HCT116 (cell line): ENCODE measurements around the gene SYT9. TPM values are rescaled to one million over a fixed set of nuclear protein-coding genes. Genes with fewer than 3 reads are reported as not detected.

ENCODE experiments used
- ATAC-seq: fragments of 200-7000 bp; cut with Tn5 transposase; 2 replicates; pipeline ENCODE4 v1.9.1; 2020; ENCODE audit warnings: mild to moderate bottlenecking, moderate library complexity
- Bru-seq: library from RNA; stranded (reverse); fragments of 400-500 nt; gene quantifications from one replicate; lab custom pipeline; 2021; lab: Mats Ljungman, UMichigan
- BruChase-seq, 2 experiments: library from RNA; stranded (reverse); fragments of 400-500 nt; gene quantifications; one replicate each; lab custom pipeline; 2021; lab: Mats Ljungman, UMichigan
- BruUV-seq: library from RNA; stranded (reverse); fragments of 400-500 nt; replicated peaks from 2 replicates; lab custom pipeline; 2021; lab: Mats Ljungman, UMichigan
- CTCF ChIA-PET: fragments of 300-600 bp; sonication (Branson Sonifier 250); formaldehyde crosslinking; loops from one replicate; lab custom pipeline; 2021; ENCODE audit warnings: antibody characterized with exemption; lab: Charles Lee
- POLR2A ChIA-PET: fragments of 300-600, 350-600 bp; sonication (Branson Sonifier 250); formaldehyde crosslinking; loops from one replicate; lab custom pipeline; 2021; ENCODE audit warnings: antibody characterized with exemption; lab: Charles Lee
- RAD21 ChIA-PET, 2 experiments: fragments of 300-600 bp; sonication (Branson Sonifier 250); formaldehyde crosslinking; loops; one replicate each; lab custom pipeline; 2023; ENCODE audit warnings: low total read pairs in 2 of 2; ENCODE audit not compliant: uncharacterized antibody in 2 of 2, unreplicated experiment in 2 of 2, low non-redundant PET in 1 of 2; lab: Charles Lee
- DNase-seq: peaks from one replicate; pipeline ENCODE4 v3.0.0-alpha.2; 2010; ENCODE audit warnings: low read depth, low spot score
- H2AFZ ChIP-seq: fragments of 200-600 bp; shearing (Covaris generic), sonication (generic); 2 replicates; pipeline ENCODE4 v1.6.1; 2017; ENCODE audit warnings: low read depth, mixed run types, mixed read lengths, antibody characterized with exemption, low read length; ENCODE audit not compliant: poor library complexity, severe bottlenecking
- H3K27ac ChIP-seq: 2 replicates; pipeline ENCODE4 v1.5.1; 2012; ENCODE audit warnings: low read depth, low read length
- H3K27me3 ChIP-seq: fragments of 200-600 bp; sonication (generic); 2 replicates; pipeline ENCODE4 v1.6.1; 2016; ENCODE audit warnings: mixed run types, low read length, mixed read lengths; ENCODE audit not compliant: insufficient read depth
- H3K36me3 ChIP-seq, 2 experiments: fragments of 200-500 bp in 1 of 2; fragments of 200-600 bp in 1 of 2; sonication (Bioruptor generic) in 1 of 2; sonication (generic) in 1 of 2; 2 replicates each; pipeline versions ENCODE4 v1.5.1 to v1.6.1; 2014 to 2016; ENCODE audit warnings: low read length in 2 of 2, inconsistent platforms in 1 of 2, mixed read lengths in 1 of 2, mixed run types in 1 of 2; ENCODE audit not compliant: insufficient read depth in 2 of 2, control insufficient read depth in 1 of 2
- H3K4me1 ChIP-seq, 2 experiments: fragments of 200-600 bp in 1 of 2; sonication (generic) in 1 of 2; 2 replicates each; pipeline versions ENCODE4 v1.5.1 to v1.6.1; 2012 to 2017; ENCODE audit warnings: low read length in 2 of 2, inconsistent platforms in 1 of 2, mild to moderate bottlenecking in 1 of 2, mixed read lengths in 1 of 2, mixed run types in 1 of 2, moderate library complexity in 1 of 2; ENCODE audit not compliant: insufficient read depth in 2 of 2, control insufficient read depth in 1 of 2
- H3K4me2 ChIP-seq: fragments of 200-600 bp; sonication (generic); 2 replicates; pipeline ENCODE4 v1.6.1; 2017; ENCODE audit warnings: mixed run types, low read length, mixed read lengths
- H3K4me3 ChIP-seq, 2 experiments: fragments of 200-600 bp in 1 of 2; sonication (generic) in 1 of 2; replicated peaks in 1 of 2; 2 replicates each; pipeline ENCODE4 v1.5.1; 2011 to 2016; ENCODE audit warnings: low read length in 2 of 2, control low read depth in 1 of 2, low read depth in 1 of 2, mild to moderate bottlenecking in 1 of 2, mixed read lengths in 1 of 2, mixed run types in 1 of 2
- H3K79me2 ChIP-seq: fragments of 200-600 bp; sonication (generic); 2 replicates; pipeline ENCODE4 v1.6.1; 2017; ENCODE audit warnings: mild to moderate bottlenecking, mixed run types, low read length, moderate library complexity, mixed read lengths; ENCODE audit not compliant: insufficient read depth
- H3K9ac ChIP-seq: fragments of 200-600 bp; sonication (generic); 2 replicates; pipeline ENCODE4 v1.6.1; 2016; ENCODE audit warnings: low read length, mixed read lengths
- H3K9me2 ChIP-seq: fragments of 200-600 bp; sonication (generic), shearing (Covaris generic); 2 replicates; pipeline ENCODE4 v1.6.1; 2017; ENCODE audit warnings: mixed run types, mild to moderate bottlenecking, moderate library complexity; ENCODE audit not compliant: insufficient read depth
- H3K9me3 ChIP-seq, 2 experiments: fragments of 200-500 bp in 1 of 2; fragments of 200-600 bp in 1 of 2; sonication (Bioruptor generic) in 1 of 2; sonication (generic) in 1 of 2; 2 replicates each; pipeline ENCODE4 v1.6.1; 2014 to 2017; ENCODE audit warnings: low read length in 2 of 2, mixed read lengths in 2 of 2, inconsistent platforms in 1 of 2, low read depth in 1 of 2, mild to moderate bottlenecking in 1 of 2, mixed run types in 1 of 2, moderate library complexity in 1 of 2; ENCODE audit not compliant: control insufficient read depth in 1 of 2, insufficient read depth in 1 of 2
- H4K20me1 ChIP-seq: fragments of 200-600 bp; sonication (generic), shearing (Covaris generic); 2 replicates; pipeline ENCODE4 v1.6.1; 2017; ENCODE audit warnings: mixed run types, mild to moderate bottlenecking, moderate library complexity; ENCODE audit not compliant: insufficient read depth
- CBX3 ChIP-seq: IDR thresholded peaks from 2 replicates; pipeline ENCODE4 v1.6.1; 2012; ENCODE audit warnings: low read depth
- ELF1 ChIP-seq: IDR thresholded peaks from 2 replicates; pipeline ENCODE4 v1.6.1; 2012; ENCODE audit warnings: low read depth, borderline replicate concordance
- EZH2 ChIP-seq: fragments of 200-600 bp; sonication (generic); IDR thresholded peaks from 2 replicates; pipeline ENCODE4 v1.6.1; 2017; ENCODE audit warnings: antibody characterized with exemption, mixed run types
- EZH2phosphoT487 ChIP-seq: fragments of 200-600 bp; IDR thresholded peaks from 2 replicates; pipeline ENCODE4 v1.6.1; 2018; ENCODE audit warnings: antibody characterized with exemption, borderline replicate concordance
- POLR2A ChIP-seq: IDR thresholded peaks from 2 replicates; pipeline ENCODE4 v1.7.0; 2011; ENCODE audit warnings: borderline replicate concordance; ENCODE audit not compliant: insufficient read depth, insufficient read length; ENCODE audit errors: extremely low read depth
- POLR2AphosphoS5 ChIP-seq: IDR thresholded peaks from 2 replicates; pipeline ENCODE4 v1.6.1; 2011; ENCODE audit warnings: mild to moderate bottlenecking, low read depth, low read length, moderate library complexity
- SIN3A ChIP-seq: IDR thresholded peaks from 2 replicates; pipeline ENCODE4 v1.6.1; 2012; ENCODE audit warnings: low read depth
- SP1 ChIP-seq: IDR thresholded peaks from 2 replicates; pipeline ENCODE4 v1.6.1; 2012; ENCODE audit warnings: low read depth
- SRF ChIP-seq: IDR thresholded peaks from 2 replicates; pipeline ENCODE4 v1.6.1; 2012; ENCODE audit warnings: low read depth
- TCF7L2 ChIP-seq: IDR thresholded peaks from 2 replicates; pipeline ENCODE4 v1.7.0; 2011; ENCODE audit warnings: borderline replicate concordance, inconsistent platforms; ENCODE audit not compliant: insufficient read depth, insufficient read length; ENCODE audit errors: extremely low read depth
- intact Hi-C: fragments of 100-400 bp; cut with micrococcal nuclease; formaldehyde crosslinking; loops from 2 replicates; pipeline ENCODE4 v1.10.0; 2022
- long read RNA-seq: library from polyadenylated mRNA; unstranded; transcript quantifications from one replicate; pipeline ENCODE4 v2.0.0, GENCODE V29; 2021; ENCODE audit not compliant: unreplicated experiment
- polyA plus RNA-seq: library from polyadenylated mRNA; unstranded; fragments of >200 nt; gene quantifications from 2 replicates; pipeline ENCODE4 v1.2.1, GENCODE V29; 2012; ENCODE audit warnings: missing spikeins
- total RNA-seq: library from RNA; stranded (reverse); gene quantifications from one replicate; pipeline ENCODE4 v1.2.1, GENCODE V29; 2021; ENCODE audit not compliant: unreplicated experiment
- TF ChIP-seq, protein P1 (sequence below): IDR thresholded peaks from 2 replicates; pipeline ENCODE4 v1.6.1; 2012
- TF ChIP-seq, protein P2 (sequence below): IDR thresholded peaks from 2 replicates; pipeline ENCODE4 v1.6.1; 2012; ENCODE audit warnings: low read depth
- TF ChIP-seq, protein P3 (sequence below): IDR thresholded peaks from 2 replicates; pipeline ENCODE4 v1.6.1; 2012

The SYT9 gene, protein sequence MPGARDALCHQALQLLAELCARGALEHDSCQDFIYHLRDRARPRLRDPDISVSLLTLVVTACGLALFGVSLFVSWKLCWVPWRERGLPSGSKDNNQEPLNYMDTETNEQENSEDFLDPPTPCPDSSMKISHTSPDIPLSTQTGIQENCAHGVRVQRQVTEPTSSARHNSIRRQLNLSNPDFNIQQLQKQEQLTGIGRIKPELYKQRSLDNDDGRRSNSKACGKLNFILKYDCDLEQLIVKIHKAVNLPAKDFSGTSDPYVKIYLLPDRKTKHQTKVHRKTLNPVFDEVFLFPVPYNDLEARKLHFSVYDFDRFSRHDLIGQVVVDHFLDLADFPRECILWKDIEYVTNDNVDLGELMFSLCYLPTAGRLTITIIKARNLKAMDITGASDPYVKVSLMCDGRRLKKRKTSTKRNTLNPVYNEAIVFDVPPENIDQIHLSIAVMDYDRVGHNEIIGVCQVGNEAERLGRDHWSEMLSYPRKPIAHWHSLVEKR
- total RNA-seq (not detected), Bru-seq, nascent RNA (percentile 7 among the genes with signal in this experiment), BruChase-seq, experiment 1, labeled RNA remaining after a 6-hour chase (percentile 5 among the genes with signal in this experiment), BruChase-seq, experiment 2, labeled RNA remaining after a 2-hour chase (percentile 6 among the genes with signal in this experiment)
- polyA plus RNA-seq = not detected in 2 replicates
- long read RNA-seq = 0 reads

DNA sequence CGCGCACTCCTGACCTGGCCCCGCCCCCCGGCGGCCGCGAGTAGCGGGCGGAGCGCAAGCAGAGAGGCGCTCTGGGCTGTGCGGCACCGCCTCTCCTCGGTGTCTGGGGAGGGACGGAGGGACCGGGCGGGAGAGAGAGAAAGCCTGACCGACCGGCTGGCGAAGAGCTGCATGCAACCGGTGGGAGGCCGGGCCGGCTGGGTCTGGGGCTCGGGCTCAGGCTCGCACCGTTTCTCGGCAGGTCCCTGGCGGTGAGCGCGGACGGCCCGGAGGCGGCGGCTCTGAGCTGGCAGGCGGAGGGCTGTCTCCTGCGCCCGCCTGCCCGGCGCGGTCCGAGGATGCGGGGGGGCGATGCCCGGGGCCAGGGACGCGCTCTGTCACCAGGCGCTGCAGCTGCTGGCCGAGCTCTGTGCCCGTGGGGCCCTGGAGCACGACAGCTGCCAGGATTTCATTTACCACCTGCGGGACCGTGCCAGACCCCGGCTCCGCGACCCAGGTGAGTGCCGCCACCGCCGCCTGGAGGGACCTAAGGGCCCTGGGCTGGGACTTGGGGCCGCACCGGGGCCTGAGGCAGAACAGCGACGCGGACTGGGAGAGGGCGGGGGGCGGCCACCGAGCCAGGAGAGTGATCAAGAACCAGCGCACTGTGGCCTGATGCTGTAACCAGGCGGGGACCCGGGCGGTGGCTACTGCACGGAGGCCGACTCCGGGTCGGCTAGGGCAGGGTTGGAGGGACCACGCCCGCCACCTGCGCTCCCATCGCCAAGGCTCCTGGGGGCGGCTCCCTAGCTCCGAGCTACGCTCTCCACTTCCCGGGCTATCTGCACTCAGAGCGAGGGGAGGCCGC lies at the start of gene SYT9:
Gene SYT9, plus strand, starts transcription at position 69 of the 847 bp plus-strand sequence. Its CDS starts 283 bp downstream, at position 352.
- ATAC-seq (no peak), DNase-seq (no peak)
- Histone ChIP-seq H3K4me2 (no peak within 1 kb of the TSS), H2AFZ (no peak within 1 kb of the TSS), H3K9ac (no peak within 1 kb of the TSS), H3K27ac (no peak within 1 kb of the TSS), H3K9me3 (no peaks in the 10 kb centered on the region), H3K27me3 (peaks cover 22% of the 10 kb centered on the region; the same call in 1 of the 2 replicates), H3K4me1 (no peaks in the 10 kb centered on the region), H3K4me3 (no peak within 1 kb of the TSS), H3K79me2 (no peaks in the 10 kb centered on the region), H4K20me1 (no peaks in the 10 kb centered on the region), H3K9me2 (no peaks in the 10 kb centered on the region), H3K36me3 (no peaks in the 10 kb centered on the region)
- CTCF ChIA-PET = no interaction called here
- intact Hi-C loops = no loop called here
- TF ChIP-seq ELF1 (no peak), SIN3A (no peak), SP1 (no peak), CBX3 (no peak), POLR2AphosphoS5 (no peak), SRF (no peak), EZH2phosphoT487 (no peak), EZH2 (no peak), POLR2A (no peak), TCF7L2 (no peak)
- TF ChIP-seq, protein P1, sequence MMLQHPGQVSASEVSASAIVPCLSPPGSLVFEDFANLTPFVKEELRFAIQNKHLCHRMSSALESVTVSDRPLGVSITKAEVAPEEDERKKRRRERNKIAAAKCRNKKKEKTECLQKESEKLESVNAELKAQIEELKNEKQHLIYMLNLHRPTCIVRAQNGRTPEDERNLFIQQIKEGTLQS = no peak
- TF ChIP-seq, protein P2, sequence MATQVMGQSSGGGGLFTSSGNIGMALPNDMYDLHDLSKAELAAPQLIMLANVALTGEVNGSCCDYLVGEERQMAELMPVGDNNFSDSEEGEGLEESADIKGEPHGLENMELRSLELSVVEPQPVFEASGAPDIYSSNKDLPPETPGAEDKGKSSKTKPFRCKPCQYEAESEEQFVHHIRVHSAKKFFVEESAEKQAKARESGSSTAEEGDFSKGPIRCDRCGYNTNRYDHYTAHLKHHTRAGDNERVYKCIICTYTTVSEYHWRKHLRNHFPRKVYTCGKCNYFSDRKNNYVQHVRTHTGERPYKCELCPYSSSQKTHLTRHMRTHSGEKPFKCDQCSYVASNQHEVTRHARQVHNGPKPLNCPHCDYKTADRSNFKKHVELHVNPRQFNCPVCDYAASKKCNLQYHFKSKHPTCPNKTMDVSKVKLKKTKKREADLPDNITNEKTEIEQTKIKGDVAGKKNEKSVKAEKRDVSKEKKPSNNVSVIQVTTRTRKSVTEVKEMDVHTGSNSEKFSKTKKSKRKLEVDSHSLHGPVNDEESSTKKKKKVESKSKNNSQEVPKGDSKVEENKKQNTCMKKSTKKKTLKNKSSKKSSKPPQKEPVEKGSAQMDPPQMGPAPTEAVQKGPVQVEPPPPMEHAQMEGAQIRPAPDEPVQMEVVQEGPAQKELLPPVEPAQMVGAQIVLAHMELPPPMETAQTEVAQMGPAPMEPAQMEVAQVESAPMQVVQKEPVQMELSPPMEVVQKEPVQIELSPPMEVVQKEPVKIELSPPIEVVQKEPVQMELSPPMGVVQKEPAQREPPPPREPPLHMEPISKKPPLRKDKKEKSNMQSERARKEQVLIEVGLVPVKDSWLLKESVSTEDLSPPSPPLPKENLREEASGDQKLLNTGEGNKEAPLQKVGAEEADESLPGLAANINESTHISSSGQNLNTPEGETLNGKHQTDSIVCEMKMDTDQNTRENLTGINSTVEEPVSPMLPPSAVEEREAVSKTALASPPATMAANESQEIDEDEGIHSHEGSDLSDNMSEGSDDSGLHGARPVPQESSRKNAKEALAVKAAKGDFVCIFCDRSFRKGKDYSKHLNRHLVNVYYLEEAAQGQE = no peak
- TF ChIP-seq, protein P3, sequence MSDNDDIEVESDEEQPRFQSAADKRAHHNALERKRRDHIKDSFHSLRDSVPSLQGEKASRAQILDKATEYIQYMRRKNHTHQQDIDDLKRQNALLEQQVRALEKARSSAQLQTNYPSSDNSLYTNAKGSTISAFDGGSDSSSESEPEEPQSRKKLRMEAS = no peak
- no TSS peak for BruUV-seq
- RAD21 ChIA-PET = no interaction called here
- POLR2A ChIA-PET = no interaction called here
